DMS 273 treated with DMSO at 0.1 percent for 48 hours (cell line): ENCODE results near the gene SYT8.

Experiments
- DNase-seq: peaks from one replicate; lab custom pipeline; 2025; lab: John Stamatoyannopoulos, UW

The SYT8 gene

DNA sequence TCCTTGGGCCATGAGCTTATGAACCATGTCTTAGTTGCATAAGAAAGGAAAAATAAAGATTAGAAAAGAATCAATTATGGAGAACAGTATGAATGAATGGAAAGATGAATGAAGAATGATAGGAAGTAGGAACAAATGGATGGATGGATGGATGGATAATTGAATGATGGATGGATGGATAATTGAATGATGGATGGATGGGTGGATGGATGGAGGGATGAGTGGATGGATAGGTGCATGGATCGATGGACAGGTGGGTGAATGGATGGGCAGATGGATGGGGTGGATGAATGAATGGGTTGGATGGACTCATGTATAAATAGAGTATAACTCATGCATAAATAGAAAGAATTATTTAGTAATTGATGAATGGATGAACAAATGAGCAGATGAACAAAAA lies 25.3 kb downstream of the SYT8 start:
- DNase-seq, result no peak

DNA sequence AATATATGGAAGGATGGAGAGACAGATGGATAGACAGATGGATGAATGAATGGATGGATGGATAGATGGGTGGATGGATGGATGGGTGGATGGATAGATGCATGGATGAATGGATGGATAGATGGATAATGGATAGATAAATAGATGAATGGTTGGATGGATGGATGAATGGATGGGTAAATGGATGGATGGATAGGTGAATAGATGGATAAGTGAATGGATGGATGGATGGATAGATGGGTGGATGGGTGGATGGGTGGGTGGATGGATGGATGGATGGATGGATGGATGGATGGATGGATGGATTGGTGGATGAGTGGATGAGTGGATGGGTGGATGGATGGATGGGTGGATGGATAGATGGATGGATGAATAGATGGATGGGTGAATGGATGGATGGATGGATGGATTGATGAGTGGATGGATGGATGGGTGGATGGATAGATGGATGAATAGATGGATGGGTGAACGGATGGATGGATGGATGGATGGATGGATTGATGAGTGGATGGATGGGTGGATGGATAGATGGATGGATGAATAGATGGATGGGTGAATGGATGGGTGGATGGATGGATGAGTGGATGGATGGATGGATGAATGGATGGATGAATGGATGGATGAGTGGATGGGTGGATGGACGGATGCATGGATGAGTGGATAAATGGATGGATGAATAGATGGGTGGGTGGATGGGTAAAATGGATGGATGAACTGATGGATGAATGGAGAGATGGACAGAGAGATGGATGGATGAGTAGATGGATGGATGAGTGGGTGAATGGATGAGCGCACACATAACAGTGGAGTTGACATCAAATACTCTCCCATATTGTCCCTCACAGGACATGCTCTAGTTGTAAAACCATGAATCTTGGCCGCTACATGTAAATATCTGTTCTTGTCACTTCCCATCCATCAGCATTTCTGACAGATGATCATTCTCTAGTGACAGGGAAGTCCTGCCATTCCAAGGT lies 26.9 kb downstream of the SYT8 start:
- no peak for DNase-seq

DNA sequence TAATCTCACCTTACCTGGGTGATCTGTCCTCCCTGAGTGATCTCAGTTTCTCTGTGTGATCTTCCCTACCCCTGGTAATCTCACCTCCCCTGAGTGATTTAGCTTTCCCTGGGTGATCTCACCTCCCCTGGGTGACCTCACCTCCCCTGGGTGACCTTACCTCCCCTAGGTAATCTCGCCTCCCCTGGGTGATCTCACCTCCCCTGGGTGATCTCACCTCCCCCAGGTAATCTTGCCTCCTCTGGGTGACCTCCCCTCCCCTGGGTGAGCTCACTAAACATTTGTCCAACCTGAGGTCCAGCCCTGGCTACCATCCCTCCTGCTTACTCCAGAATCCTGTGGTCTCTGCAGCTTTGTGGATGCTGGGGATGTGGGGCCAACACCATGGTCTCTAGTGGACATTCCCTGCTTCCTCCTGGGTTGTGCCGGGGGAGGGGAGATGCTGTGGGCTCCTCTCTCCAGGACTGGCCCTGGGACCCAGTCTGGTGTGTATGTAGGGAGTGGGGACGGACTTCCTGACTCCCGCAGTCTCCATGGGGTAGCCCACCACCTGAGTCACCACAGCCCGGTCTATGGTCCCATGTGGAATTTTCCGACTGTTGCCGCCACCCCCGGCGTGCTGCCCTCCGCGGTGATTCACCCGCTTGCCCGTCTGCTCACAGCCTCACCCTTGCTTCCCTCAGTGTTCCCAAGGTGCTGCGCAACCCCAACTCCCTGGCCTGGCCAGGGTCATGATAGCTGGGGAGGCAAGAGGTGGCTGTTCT lies 28.0 kb downstream of the SYT8 start:
- DNase-seq, result no peak

- DNase-seq, result no peak
These were observed 28.8 kb downstream of the SYT8 start for GRCh38 chr11:1863352-1864216.

DNA sequence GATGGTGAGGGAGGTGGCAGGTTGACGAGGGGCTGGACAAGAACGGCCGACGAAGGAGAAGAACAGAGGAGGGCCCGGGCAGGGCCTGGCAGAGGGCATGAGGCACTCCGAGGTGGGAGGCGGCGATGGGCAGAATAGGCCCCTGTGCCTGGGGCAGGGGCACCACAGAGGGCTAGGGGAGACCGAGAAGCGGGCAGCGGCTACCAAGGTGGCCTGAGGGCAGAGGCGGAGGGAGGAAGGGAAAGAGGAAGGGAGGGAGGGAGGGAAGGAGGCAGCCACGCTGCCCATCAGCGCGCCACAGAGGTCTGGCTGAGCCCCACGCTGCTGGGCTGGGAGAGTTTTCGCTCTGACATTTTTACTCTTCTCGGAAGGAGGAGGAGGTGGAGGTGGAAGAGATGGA lies 29.4 kb downstream of the SYT8 start:
- no peak for DNase-seq

- no peak for DNase-seq
These were observed 30.3 kb downstream of the SYT8 start for GRCh38 chr11:1864831-1865665.

DNA sequence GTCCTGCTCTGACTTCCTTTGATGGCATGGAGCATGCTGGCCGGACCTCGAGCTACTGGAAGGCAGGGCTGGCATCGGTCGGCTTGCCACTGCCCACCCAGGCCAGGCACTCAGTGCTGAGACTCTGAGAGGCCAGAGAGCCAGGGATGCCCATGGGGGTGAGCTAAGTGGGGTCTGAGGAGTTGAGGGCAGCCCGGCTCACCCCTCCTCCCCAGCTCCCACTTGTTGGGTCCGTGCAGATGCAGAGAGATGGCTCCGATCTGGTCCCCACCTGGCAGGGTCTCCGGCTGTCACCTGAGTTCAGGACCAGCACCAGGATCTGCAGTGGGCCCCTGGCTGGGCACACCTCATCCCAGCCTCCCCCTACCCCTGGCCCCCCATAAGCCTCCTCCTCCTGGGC lies 31.4 kb downstream of the SYT8 start:
- DNase-seq, result no peak

DNA sequence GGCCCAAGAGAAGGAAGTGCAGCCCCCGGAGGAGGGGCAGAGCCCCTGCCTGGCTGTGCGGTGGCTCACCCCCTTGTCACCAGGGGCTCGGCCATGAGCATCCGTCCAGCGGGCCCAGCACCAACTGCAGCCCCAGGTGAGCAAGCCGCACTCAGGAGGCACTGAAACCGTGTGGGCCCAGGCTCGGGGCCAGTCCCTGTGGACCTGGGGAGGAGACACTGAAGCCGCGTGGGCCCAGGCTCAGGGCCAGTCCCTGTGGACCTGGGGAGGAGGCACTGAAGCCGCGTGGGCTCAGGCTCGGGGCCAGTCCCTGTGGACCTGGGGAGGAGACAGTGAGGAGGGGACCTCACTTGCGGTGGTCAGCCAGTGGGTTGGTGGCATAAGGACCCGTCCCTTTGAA lies 32.0 kb downstream of the SYT8 start:
- DNase-seq, result no peak

GRCh38 chr11:1867381-1867780 lies 32.6 kb downstream of the SYT8 start:
- DNase-seq, result no peak

DNA sequence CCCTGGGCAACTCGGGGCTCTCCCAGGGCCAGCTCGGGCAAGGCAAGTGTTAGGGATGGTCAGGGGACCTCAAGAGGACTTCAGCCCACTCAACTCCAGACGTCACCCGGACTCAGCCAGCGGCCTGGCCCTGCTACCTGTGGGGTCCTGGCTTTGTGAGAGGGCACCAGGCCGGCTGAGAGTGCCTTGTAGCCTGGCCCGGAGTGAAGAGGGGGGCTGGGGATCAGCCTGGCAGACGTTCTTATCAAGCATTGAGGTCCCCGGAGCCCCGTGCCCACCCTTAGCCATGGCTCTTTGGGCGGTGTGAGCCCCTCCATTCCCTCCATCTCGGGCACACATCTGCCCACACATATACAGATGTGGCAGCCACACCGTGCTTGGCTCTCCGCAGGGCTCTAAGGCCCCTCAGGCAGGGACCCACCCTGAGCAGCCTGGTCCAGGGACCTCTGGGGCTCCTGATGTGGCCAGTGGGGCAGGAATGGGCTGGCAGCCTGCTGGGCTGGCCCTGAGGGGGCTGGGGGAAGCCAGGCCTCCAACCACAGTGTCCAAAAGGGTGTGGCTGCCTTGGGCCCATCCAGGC lies 33.4 kb downstream of the SYT8 start:
- no peak for DNase-seq

DNA sequence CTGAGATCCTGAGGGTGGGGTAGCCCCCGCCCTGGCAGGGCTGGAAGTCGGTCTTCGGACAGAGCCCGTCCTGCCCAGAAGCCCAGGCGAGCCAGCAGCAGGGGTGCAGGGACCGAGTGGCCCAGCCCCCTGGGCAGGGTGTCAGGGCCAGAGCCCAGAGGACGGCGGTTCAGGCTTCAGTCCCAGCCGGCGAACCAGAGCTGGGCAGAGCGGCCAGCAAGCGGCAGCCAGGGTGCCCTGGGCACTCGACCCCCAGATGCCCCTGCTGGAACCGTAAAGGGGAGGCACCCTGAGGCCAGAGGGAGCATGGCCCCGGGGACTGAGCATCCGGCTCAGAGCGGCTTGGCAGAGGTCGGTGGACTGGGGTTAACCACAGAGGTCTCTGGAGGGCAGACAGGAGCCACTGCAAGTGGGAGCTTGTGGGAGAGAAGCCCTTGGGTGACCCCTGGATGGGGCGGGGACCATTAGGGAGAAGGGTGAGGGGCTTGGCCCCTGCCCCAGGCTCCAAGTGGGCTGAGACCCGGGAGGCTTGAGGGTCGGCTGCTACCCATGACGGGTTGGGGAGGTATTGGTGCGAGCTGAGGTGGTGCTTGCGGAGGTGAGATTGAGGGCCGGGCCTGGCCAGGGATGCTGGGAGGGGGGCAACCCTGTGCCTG lies 34.0 kb downstream of the SYT8 start:
- DNase-seq, result no peak

- no peak for DNase-seq
These were observed 34.9 kb downstream of the SYT8 start for GRCh38 chr11:1869427-1870325.

GRCh38 chr11:1870326-1870696 lies 35.5 kb downstream of the SYT8 start:
- DNase-seq, result no peak

GRCh38 chr11:1870721-1871466 lies 36.1 kb downstream of the SYT8 start:
- DNase-seq, result no peak

- no peak for DNase-seq
These were observed 36.7 kb downstream of the SYT8 start for GRCh38 chr11:1871531-1871930.

DNA sequence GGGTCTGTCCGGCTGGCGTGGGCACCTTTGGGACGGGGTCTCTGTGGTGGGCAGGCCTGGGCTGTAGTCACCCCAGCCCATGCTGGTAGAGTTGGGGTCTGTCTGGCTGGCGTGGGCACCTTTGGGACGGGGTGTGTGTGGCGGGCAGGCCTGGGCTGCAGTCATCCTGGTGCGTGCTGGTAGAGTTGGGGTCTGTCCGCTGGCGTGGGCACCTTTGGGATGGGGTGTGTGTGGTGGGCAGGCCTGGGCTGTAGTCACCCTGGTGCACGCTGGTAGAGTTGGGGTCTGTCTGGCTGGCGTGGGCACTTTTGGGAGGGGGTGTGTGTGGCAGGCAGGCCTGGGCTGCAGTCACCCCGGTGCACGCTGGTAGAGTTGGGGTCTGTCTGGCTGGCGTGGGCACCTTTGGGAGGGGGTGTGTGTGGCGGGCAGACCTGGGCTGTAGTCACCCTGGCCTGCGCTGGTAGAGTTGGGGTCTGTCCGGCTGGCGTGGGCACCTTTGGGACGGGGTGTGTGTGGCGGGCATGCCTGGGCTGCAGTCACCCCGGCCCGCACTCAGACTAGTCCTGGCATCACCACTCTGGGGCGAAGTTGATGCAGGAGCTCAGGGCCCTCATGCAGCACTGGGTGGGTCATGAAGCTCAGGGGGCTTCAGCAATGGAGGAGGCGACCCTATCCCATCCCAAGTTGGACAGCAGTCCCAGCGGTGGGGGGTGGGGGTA lies 37.6 kb downstream of the SYT8 start:
- DNase-seq, result no peak

- no peak for DNase-seq
These were observed 38.4 kb downstream of the SYT8 start for GRCh38 chr11:1873048-1873812.
